ENCODE measurements around the gene CCL7. TPM values are rescaled to one million over a fixed set of nuclear protein-coding genes. Genes with fewer than 3 reads are reported as not detected.
A peak's percentile ranks its signal among the peaks of the same experiment; 100 is the strongest.

Gene CCL7
- total RNA-seq, 5 donors from 2014 or later (not counting 1 experiment from before 2014, with no cell fraction given), result not detected

GRCh38 chr17:34251186-34251585 lies 18.8 kb upstream of the CCL7 start:
- Histone ChIP-seq H3K27me3 (replicated peaks in 1 of 2; ENCODE audit: control insufficient read depth in 2 of 2, extremely low read depth in 1 of 2, insufficient read depth in 2 of 2, low read length in 1 of 2) (peaks cover 0 to 17% of the 10 kb centered on the region in 2 experiments), H3K9me3 (no peaks in the 10 kb centered on the region), H3K36me3 (ENCODE audit: control insufficient read depth in 2 of 2, extremely low read depth in 1 of 2, insufficient read depth in 1 of 2, low read length in 1 of 2) (no peaks in the 10 kb centered on the region), H3K4me1 (ENCODE audit: control insufficient read depth in 1 of 2, extremely low read depth in 1 of 2, insufficient read depth in 2 of 2, low read length in 2 of 2) (no peaks in the 10 kb centered on the region), H3K4me3 (ENCODE audit: control insufficient read depth in 1 of 2, extremely low read depth in 1 of 2, low read length in 1 of 2) (no peak overlapping the region), H3K27ac (ENCODE audit: low read length) (no peak overlapping the region)
- DNase-seq, result no peak
- ChIA-PET CTCF (no interaction called here), POLR2A (no interaction called here)
- Mint-ChIP-seq H3K4me1 (peaks cover 0 to 6% (median 3%) of the 10 kb centered on the region in 3 donors), H3K27me3 (peaks cover 25 to 26% of the 10 kb centered on the region in 2 donors), H3K36me3 (no peaks in the 10 kb centered on the region), H3K4me3 (no peak overlapping the region), H3K27ac (no peak overlapping the region), H3K9me3 (no peaks in the 10 kb centered on the region)
- ATAC-seq (replicated peaks in 1 of 4), result no peak
- WGBS (ENCODE audit: insufficient coverage), result 80% methylated on average over 2 of the region's 3 CpGs

DNA sequence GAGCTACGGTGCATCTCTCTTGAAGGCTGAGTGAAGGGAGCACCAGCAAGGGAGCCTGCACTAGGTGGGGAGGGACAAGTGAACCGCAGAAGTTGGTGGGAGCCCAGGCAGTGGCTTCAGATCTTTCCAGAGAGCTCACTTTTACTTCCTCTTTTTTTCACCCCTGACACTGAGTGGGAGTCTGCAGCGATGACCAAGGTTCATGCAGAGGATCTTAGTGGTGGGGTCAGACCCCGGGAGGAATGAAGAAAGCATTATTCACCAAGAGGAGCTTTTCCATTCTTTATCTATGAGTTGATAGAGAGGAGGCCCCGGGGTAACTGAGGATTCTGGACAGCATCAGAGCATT lies 18.0 kb upstream of the CCL7 start:
- H3K27ac Mint-ChIP-seq, result no peak overlapping the region
- peak in 1 of 35 experiments; percentile 8 for DNase-seq
- ATAC-seq (replicated peaks in 1 of 4), result no peak
- no peak overlapping the region for H3K4me3 Mint-ChIP-seq
- 17% methylated on average over 1 of the region's 5 CpGs for WGBS (ENCODE audit: insufficient coverage)
- Histone ChIP-seq H3K27me3 (replicated peaks in 1 of 2; ENCODE audit: control insufficient read depth in 2 of 2, extremely low read depth in 1 of 2, insufficient read depth in 2 of 2, low read length in 1 of 2) (peaks cover 0 to 14% of the 10 kb centered on the region in 2 experiments), H3K27ac (ENCODE audit: low read length) (no peak overlapping the region), H3K4me1 (ENCODE audit: control insufficient read depth in 1 of 2, extremely low read depth in 1 of 2, insufficient read depth in 2 of 2, low read length in 2 of 2) (no peaks in the 10 kb centered on the region), H3K9me3 (no peaks in the 10 kb centered on the region), H3K36me3 (ENCODE audit: control insufficient read depth in 2 of 2, extremely low read depth in 1 of 2, insufficient read depth in 1 of 2, low read length in 1 of 2) (no peaks in the 10 kb centered on the region), H3K4me3 (ENCODE audit: control insufficient read depth in 1 of 2, extremely low read depth in 1 of 2, low read length in 1 of 2) (no peak overlapping the region)
- POLR2A ChIA-PET, result no interaction called here
- CTCF ChIA-PET, result no interaction called here
- no peaks in the 10 kb centered on the region for H3K36me3 Mint-ChIP-seq
- no peaks in the 10 kb centered on the region for H3K9me3 Mint-ChIP-seq
- H3K27me3 Mint-ChIP-seq, result peaks cover 22 to 25% of the 10 kb centered on the region in 2 donors
- H3K4me1 Mint-ChIP-seq, result peaks cover 0 to 6% (median 3%) of the 10 kb centered on the region in 3 donors

GRCh38 chr17:34252444-34253138 lies 17.4 kb upstream of the CCL7 start:
- Mint-ChIP-seq H3K9me3 (no peaks in the 10 kb centered on the region), H3K27me3 (peaks cover 25 to 29% of the 10 kb centered on the region in 2 donors), H3K27ac (no peak overlapping the region), H3K4me3 (no peak overlapping the region), H3K36me3 (no peaks in the 10 kb centered on the region), H3K4me1 (peaks cover 0 to 6% (median 3%) of the 10 kb centered on the region in 3 donors)
- Histone ChIP-seq H3K36me3 (ENCODE audit: control insufficient read depth in 2 of 2, extremely low read depth in 1 of 2, insufficient read depth in 1 of 2, low read length in 1 of 2) (no peaks in the 10 kb centered on the region), H3K27ac (ENCODE audit: low read length) (no peak overlapping the region), H3K27me3 (replicated peaks in 1 of 2; ENCODE audit: control insufficient read depth in 2 of 2, extremely low read depth in 1 of 2, insufficient read depth in 2 of 2, low read length in 1 of 2) (peaks cover 0 to 18% of the 10 kb centered on the region in 2 experiments), H3K9me3 (no peaks in the 10 kb centered on the region), H3K4me3 (ENCODE audit: control insufficient read depth in 1 of 2, extremely low read depth in 1 of 2, low read length in 1 of 2) (no peak overlapping the region), H3K4me1 (ENCODE audit: control insufficient read depth in 1 of 2, extremely low read depth in 1 of 2, insufficient read depth in 2 of 2, low read length in 2 of 2) (no peaks in the 10 kb centered on the region)
- POLR2A ChIA-PET, result no interaction called here
- 88% methylated on average over 5 of the region's 6 CpGs for WGBS (ENCODE audit: insufficient coverage)
- CTCF ChIA-PET, result no interaction called here
- ATAC-seq (replicated peaks in 1 of 4), result no peak
- DNase-seq, result no peak

DNA sequence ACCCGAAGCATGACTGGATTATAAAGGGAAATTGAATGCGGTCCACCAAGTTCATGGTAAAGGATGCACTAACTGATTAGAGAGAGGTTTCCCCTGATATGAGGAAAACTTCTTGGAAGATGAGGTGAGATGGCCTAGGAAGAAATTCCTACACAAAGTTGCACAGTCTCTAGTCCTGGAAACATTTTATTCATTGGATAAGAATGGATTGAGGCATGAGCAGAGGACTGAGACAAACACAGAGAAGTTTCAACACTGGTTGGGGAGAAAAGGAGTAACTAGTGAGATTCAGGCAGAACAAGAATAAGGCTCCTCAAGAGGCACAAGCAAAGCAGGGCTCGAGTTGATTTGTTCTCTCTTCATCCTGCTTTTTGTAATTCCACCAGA lies 16.9 kb upstream of the CCL7 start:
- Mint-ChIP-seq H3K27me3 (peaks cover 26 to 33% of the 10 kb centered on the region in 2 donors), H3K36me3 (no peaks in the 10 kb centered on the region), H3K4me1 (peaks cover 0 to 6% (median 3%) of the 10 kb centered on the region in 3 donors), H3K9me3 (no peaks in the 10 kb centered on the region), H3K27ac (no peak overlapping the region), H3K4me3 (no peak overlapping the region)
- Histone ChIP-seq H3K4me3 (ENCODE audit: control insufficient read depth in 1 of 2, extremely low read depth in 1 of 2, low read length in 1 of 2) (no peak overlapping the region), H3K4me1 (ENCODE audit: control insufficient read depth in 1 of 2, extremely low read depth in 1 of 2, insufficient read depth in 2 of 2, low read length in 2 of 2) (no peaks in the 10 kb centered on the region), H3K27me3 (replicated peaks in 1 of 2; ENCODE audit: control insufficient read depth in 2 of 2, extremely low read depth in 1 of 2, insufficient read depth in 2 of 2, low read length in 1 of 2) (peaks cover 0 to 18% of the 10 kb centered on the region in 2 experiments), H3K36me3 (ENCODE audit: control insufficient read depth in 2 of 2, extremely low read depth in 1 of 2, insufficient read depth in 1 of 2, low read length in 1 of 2) (no peaks in the 10 kb centered on the region), H3K27ac (ENCODE audit: low read length) (no peak overlapping the region), H3K9me3 (no peaks in the 10 kb centered on the region)
- no CpG with 5 or more reads among the region's 3 CpGs for WGBS (ENCODE audit: insufficient coverage)
- no peak for ATAC-seq (replicated peaks in 1 of 4)
- POLR2A ChIA-PET, result no interaction called here
- CTCF ChIA-PET, result no interaction called here
- no peak for DNase-seq

GRCh38 chr17:34254146-34254545 lies 15.9 kb upstream of the CCL7 start:
- Mint-ChIP-seq H3K27me3 (peaks cover 26 to 36% of the 10 kb centered on the region in 2 donors), H3K4me1 (peaks cover 0 to 6% (median 3%) of the 10 kb centered on the region in 3 donors), H3K4me3 (no peak overlapping the region), H3K27ac (no peak overlapping the region), H3K36me3 (no peaks in the 10 kb centered on the region), H3K9me3 (no peaks in the 10 kb centered on the region)
- Histone ChIP-seq H3K27me3 (replicated peaks in 1 of 2; ENCODE audit: control insufficient read depth in 2 of 2, extremely low read depth in 1 of 2, insufficient read depth in 2 of 2, low read length in 1 of 2) (peaks cover 0 to 25% of the 10 kb centered on the region in 2 experiments), H3K4me3 (ENCODE audit: control insufficient read depth in 1 of 2, extremely low read depth in 1 of 2, low read length in 1 of 2) (no peak overlapping the region), H3K9me3 (no peaks in the 10 kb centered on the region), H3K36me3 (ENCODE audit: control insufficient read depth in 2 of 2, extremely low read depth in 1 of 2, insufficient read depth in 1 of 2, low read length in 1 of 2) (no peaks in the 10 kb centered on the region), H3K4me1 (ENCODE audit: control insufficient read depth in 1 of 2, extremely low read depth in 1 of 2, insufficient read depth in 2 of 2, low read length in 2 of 2) (no peaks in the 10 kb centered on the region), H3K27ac (ENCODE audit: low read length) (no peak overlapping the region)
- WGBS (ENCODE audit: insufficient coverage), result no CpG with 5 or more reads among the region's 3 CpGs
- no peak for ATAC-seq (replicated peaks in 1 of 4)
- ChIA-PET CTCF (no interaction called here), POLR2A (no interaction called here)
- no peak for DNase-seq

GRCh38 chr17:34254651-34255380 lies 15.2 kb upstream of the CCL7 start, which contains the start of gene CCL2:
TSS of gene CCL2 (plus strand) at chr17:34255285. CDS start at chr17:34255350, 65 bp downstream.
- Histone ChIP-seq H3K4me3 (ENCODE audit: control insufficient read depth in 1 of 2, extremely low read depth in 1 of 2, low read length in 1 of 2) (no peak within 1 kb of the TSS), H3K27ac (ENCODE audit: low read length) (no peak within 1 kb of the TSS), H3K36me3 (ENCODE audit: control insufficient read depth in 2 of 2, extremely low read depth in 1 of 2, insufficient read depth in 1 of 2, low read length in 1 of 2) (no peaks in the 10 kb centered on the region), H3K4me1 (ENCODE audit: control insufficient read depth in 1 of 2, extremely low read depth in 1 of 2, insufficient read depth in 2 of 2, low read length in 2 of 2) (no peaks in the 10 kb centered on the region), H3K27me3 (replicated peaks in 1 of 2; ENCODE audit: control insufficient read depth in 2 of 2, extremely low read depth in 1 of 2, insufficient read depth in 2 of 2, low read length in 1 of 2) (peaks cover 0 to 25% of the 10 kb centered on the region in 2 experiments), H3K9me3 (no peaks in the 10 kb centered on the region)
- DNase-seq, result no peak
- ChIA-PET POLR2A (no interaction called here), CTCF (no interaction called here)
- H3K4me3 Mint-ChIP-seq, result no peak within 1 kb of the TSS
- peaks cover 0 to 6% (median 3%) of the 10 kb centered on the region in 3 donors for H3K4me1 Mint-ChIP-seq
- 14% methylated on average over 11 of the region's 11 CpGs for WGBS (ENCODE audit: insufficient coverage)
- ATAC-seq (replicated peaks in 1 of 4), result no peak
- H3K9me3 Mint-ChIP-seq, result no peaks in the 10 kb centered on the region
- H3K27ac Mint-ChIP-seq, result no peak within 1 kb of the TSS
- peaks cover 26 to 39% of the 10 kb centered on the region in 2 donors for H3K27me3 Mint-ChIP-seq
- H3K36me3 Mint-ChIP-seq, result no peaks in the 10 kb centered on the region

All from T-cell (primary cell).